Caco-2 (cell line): ENCODE results near the gene DPYSL5. TPM values are rescaled to one million over a fixed set of nuclear protein-coding genes. Genes with fewer than 3 reads are reported as not detected.

ENCODE experiments used
- BruUV-seq: library from RNA; stranded (reverse); fragments of 400-500 nt; replicated peaks from 2 replicates; lab custom pipeline; 2021; lab: Mats Ljungman, UMichigan
- CTCF ChIA-PET: fragments of 300-600 bp; sonication (Branson Sonifier 250); formaldehyde crosslinking; loops from one replicate; lab custom pipeline; 2022; ENCODE audit warnings: antibody characterized with exemption; lab: Charles Lee
- POLR2A ChIA-PET: fragments of 300-600 bp; sonication (Branson Sonifier 250); formaldehyde crosslinking; loops from one replicate; lab custom pipeline; 2022; ENCODE audit warnings: antibody characterized with exemption; lab: Charles Lee
- DNase-seq, 2 experiments: peaks; one replicate each; pipeline versions ENCODE4 v3.0.0 to v3.0.0-alpha.2; 2020 to 2022
- H3K27me3 ChIP-seq: replicated peaks from 2 replicates; pipeline ENCODE4 v1.6.0; 2011; ENCODE audit warnings: low read length; ENCODE audit not compliant: control insufficient read depth, insufficient read depth
- H3K36me3 ChIP-seq: 2 replicates; pipeline ENCODE4 v1.5.1; 2011; ENCODE audit warnings: low read length; ENCODE audit not compliant: control insufficient read depth, insufficient read depth
- H3K4me1 ChIP-seq: fragments of 250-450 bp; sonication (Bioruptor Pico); 2 replicates; pipeline ENCODE4 v1.5.1; 2020; ENCODE audit warnings: mild to moderate bottlenecking
- H3K4me3 ChIP-seq: 2 replicates; pipeline ENCODE4 v1.5.1; 2011; ENCODE audit warnings: low read depth, mild to moderate bottlenecking, control low read depth, low read length
- H3K9me3 ChIP-seq: fragments of 250-450 bp; sonication (Bioruptor Pico); 2 replicates; pipeline ENCODE4 v1.5.1; 2020; ENCODE audit warnings: mild to moderate bottlenecking, moderate library complexity
- H3K27ac Mint-ChIP-seq: one replicate; pipeline ENCODE4 v1.8.0; 2022; ENCODE audit warnings: mixed read lengths; ENCODE audit not compliant: unreplicated experiment
- H3K27me3 Mint-ChIP-seq: one replicate; pipeline ENCODE4 v1.8.0; 2022; ENCODE audit warnings: mixed read lengths; ENCODE audit not compliant: insufficient read depth, unreplicated experiment
- H3K36me3 Mint-ChIP-seq: one replicate; pipeline ENCODE4 v1.8.0; 2022; ENCODE audit warnings: mild to moderate bottlenecking, mixed read lengths; ENCODE audit not compliant: insufficient read depth, unreplicated experiment
- H3K4me1 Mint-ChIP-seq: one replicate; pipeline ENCODE4 v1.8.0; 2022; ENCODE audit warnings: low read depth, mixed read lengths; ENCODE audit not compliant: unreplicated experiment
- H3K4me3 Mint-ChIP-seq: one replicate; pipeline ENCODE4 v1.8.0; 2022; ENCODE audit warnings: mild to moderate bottlenecking, moderate library complexity, mixed read lengths; ENCODE audit not compliant: unreplicated experiment
- H3K9me3 Mint-ChIP-seq: one replicate; pipeline ENCODE4 v1.8.0; 2022; ENCODE audit warnings: mixed read lengths; ENCODE audit not compliant: unreplicated experiment
- intact Hi-C: fragments of 100-400 bp; cut with micrococcal nuclease; formaldehyde crosslinking; loops from one replicate; pipeline ENCODE4 v1.10.0; 2022; ENCODE audit not compliant: unreplicated experiment
- total RNA-seq: library from RNA; stranded (reverse); gene quantifications from 2 replicates; pipeline ENCODE4 v1.2.3, GENCODE V29; 2022
- TF ChIP-seq, protein P1 (sequence below), 2 experiments: fragments of 200-600 bp in 1 of 2; IDR thresholded peaks; 1 replicate in 1 of 2; 2 replicates in 1 of 2; pipeline versions ENCODE4 v1.5.1 to v1.8.0; 2011 to 2022; ENCODE audit warnings: antibody characterized with exemption in 1 of 2, control low read depth in 1 of 2, inconsistent platforms in 1 of 2, low read depth in 1 of 2, low read length in 1 of 2, mild to moderate bottlenecking in 1 of 2, moderate library complexity in 1 of 2; ENCODE audit not compliant: insufficient read depth in 1 of 2, severe bottlenecking in 1 of 2, unreplicated experiment in 1 of 2

DPYSL5 gene
- total RNA-seq, 1 experiment from 2014 or later: 2.4 TPM

DNA sequence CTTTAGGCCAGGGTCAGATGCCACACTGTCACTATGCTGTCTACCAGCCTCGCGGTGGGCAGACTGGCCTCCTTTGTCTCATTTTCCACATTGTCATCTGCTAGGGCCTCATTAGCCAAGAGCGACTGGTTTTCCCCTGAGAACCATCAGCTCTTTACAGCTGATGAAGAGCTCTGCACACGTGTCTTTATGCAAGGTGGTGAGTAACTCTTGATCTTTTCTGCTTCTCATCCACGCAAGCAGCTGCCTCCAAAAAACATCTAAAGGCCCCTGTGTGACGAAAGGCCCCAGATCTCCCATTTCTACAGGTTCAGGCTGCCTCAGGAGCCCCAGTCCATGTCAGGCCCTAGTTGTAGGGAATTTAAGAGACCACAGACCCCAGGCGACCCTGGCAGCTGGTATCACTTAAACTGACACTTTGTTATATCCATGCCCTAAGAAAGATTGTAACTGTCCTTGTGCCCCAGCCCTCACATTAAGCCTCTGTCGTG is 52.9 kb downstream of the DPYSL5 start:
- Histone ChIP-seq H3K36me3 (no peaks in the 10 kb centered on the region), H3K4me1 (no peaks in the 10 kb centered on the region), H3K27me3 (no peaks in the 10 kb centered on the region), H3K4me3 (no peak overlapping the region), H3K9me3 (peaks cover 3% of the 10 kb centered on the region; the same call in 1 of the 2 replicates)
- Mint-ChIP-seq H3K4me1 (no peaks in the 10 kb centered on the region), H3K27me3 (peaks cover 9% of the 10 kb centered on the region), H3K4me3 (no peak overlapping the region), H3K36me3 (no peaks in the 10 kb centered on the region), H3K9me3 (peaks cover 14% of the 10 kb centered on the region), H3K27ac (no peak overlapping the region)
- no TSS peak for BruUV-seq
- ChIA-PET POLR2A (no interaction called here), CTCF (no interaction called here)
- intact Hi-C loops: no loop called here
- DNase-seq: no peak
- TF ChIP-seq, protein P1, sequence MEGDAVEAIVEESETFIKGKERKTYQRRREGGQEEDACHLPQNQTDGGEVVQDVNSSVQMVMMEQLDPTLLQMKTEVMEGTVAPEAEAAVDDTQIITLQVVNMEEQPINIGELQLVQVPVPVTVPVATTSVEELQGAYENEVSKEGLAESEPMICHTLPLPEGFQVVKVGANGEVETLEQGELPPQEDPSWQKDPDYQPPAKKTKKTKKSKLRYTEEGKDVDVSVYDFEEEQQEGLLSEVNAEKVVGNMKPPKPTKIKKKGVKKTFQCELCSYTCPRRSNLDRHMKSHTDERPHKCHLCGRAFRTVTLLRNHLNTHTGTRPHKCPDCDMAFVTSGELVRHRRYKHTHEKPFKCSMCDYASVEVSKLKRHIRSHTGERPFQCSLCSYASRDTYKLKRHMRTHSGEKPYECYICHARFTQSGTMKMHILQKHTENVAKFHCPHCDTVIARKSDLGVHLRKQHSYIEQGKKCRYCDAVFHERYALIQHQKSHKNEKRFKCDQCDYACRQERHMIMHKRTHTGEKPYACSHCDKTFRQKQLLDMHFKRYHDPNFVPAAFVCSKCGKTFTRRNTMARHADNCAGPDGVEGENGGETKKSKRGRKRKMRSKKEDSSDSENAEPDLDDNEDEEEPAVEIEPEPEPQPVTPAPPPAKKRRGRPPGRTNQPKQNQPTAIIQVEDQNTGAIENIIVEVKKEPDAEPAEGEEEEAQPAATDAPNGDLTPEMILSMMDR (IDR thresholded peaks at IDR 0.05; ENCODE audit: insufficient read depth in 1 of 2, low read depth in 1 of 2, low read length in 1 of 2, severe bottlenecking in 1 of 2, unreplicated experiment in 1 of 2): no peak

DNA sequence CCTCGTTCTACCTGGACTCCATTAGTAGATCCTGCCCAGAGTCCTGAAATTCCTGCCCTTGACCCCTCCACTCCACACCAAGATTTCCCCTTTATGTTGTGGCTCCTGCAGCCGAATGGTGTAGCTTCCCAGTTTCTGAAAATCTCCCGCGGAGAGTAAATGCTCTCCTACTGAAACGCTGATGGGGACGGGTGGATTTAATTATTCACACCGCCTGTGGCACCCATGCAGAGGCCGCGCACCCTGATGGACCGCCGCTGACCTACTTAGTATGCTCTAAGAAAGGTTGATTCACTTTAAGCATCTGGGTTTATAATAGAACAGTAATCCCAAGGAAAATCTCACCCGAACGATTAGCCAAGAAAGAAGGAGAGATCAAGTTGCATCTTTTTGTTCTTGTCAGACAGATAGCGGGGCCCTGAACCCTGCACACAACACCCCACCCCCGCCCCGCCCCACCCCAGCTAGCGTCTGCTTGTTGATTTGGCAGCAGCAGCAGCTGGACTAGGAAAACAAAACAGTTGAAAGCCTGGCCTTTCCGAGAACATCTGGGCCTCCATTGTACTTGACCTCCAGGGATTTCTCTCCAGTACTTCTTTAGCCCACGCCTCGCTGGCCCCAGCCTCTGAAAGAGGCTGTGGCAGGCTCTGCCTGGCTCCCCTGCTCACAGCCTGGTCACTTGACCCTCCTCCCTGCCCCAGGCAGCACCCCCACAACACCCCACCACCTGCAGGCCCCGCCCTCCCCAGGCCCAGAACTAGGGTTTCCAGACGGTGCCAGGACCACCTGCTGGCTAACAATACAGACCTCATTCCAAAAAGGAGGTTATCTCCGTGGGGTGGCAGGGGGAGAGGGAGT is 53.6 kb downstream of the DPYSL5 start:
- POLR2A ChIA-PET: no interaction called here
- Mint-ChIP-seq H3K4me3 (no peak overlapping the region), H3K27me3 (peaks cover 9% of the 10 kb centered on the region), H3K9me3 (peaks cover 7% of the 10 kb centered on the region), H3K4me1 (no peaks in the 10 kb centered on the region), H3K36me3 (no peaks in the 10 kb centered on the region), H3K27ac (no peak overlapping the region)
- Histone ChIP-seq H3K4me3 (no peak overlapping the region), H3K9me3 (peaks cover 3% of the 10 kb centered on the region; the same call in 1 of the 2 replicates), H3K36me3 (no peaks in the 10 kb centered on the region), H3K27me3 (no peaks in the 10 kb centered on the region), H3K4me1 (no peaks in the 10 kb centered on the region)
- no TSS peak for BruUV-seq
- intact Hi-C loops: no loop called here
- no peak for DNase-seq
- CTCF ChIA-PET: no interaction called here
- TF ChIP-seq, protein P1 (IDR thresholded peaks at IDR 0.05; ENCODE audit: insufficient read depth in 1 of 2, low read depth in 1 of 2, low read length in 1 of 2, severe bottlenecking in 1 of 2, unreplicated experiment in 1 of 2): no peak

- H3K27ac Mint-ChIP-seq: no peak overlapping the region
- H3K4me3 Mint-ChIP-seq: no peak overlapping the region
- no peaks in the 10 kb centered on the region for H3K4me1 Mint-ChIP-seq
- no peaks in the 10 kb centered on the region for H3K36me3 Mint-ChIP-seq
- intact Hi-C loops: no loop called here
- ChIA-PET POLR2A (no interaction called here), CTCF (no interaction called here)
- Histone ChIP-seq H3K36me3 (no peaks in the 10 kb centered on the region), H3K27me3 (no peaks in the 10 kb centered on the region), H3K4me3 (no peak overlapping the region), H3K9me3 (no peaks in the 10 kb centered on the region), H3K4me1 (no peaks in the 10 kb centered on the region)
- H3K9me3 Mint-ChIP-seq: no peaks in the 10 kb centered on the region
- peaks cover 14% of the 10 kb centered on the region for H3K27me3 Mint-ChIP-seq
- no TSS peak for BruUV-seq
- TF ChIP-seq, protein P1 (IDR thresholded peaks at IDR 0.05; ENCODE audit: insufficient read depth in 1 of 2, low read depth in 1 of 2, low read length in 1 of 2, severe bottlenecking in 1 of 2, unreplicated experiment in 1 of 2): no peak
- no peak for DNase-seq
Measured at GRCh38 chr2:26903676-26904075, 55.7 kb downstream of the DPYSL5 start.
